ENCODE results near the gene LRRC15.

Gene LRRC15

GRCh38 chr3:194360568-194360967 lies 9.0 kb downstream of the LRRC15 start:
- no peak for DNase-seq

- DNase-seq = no peak
Measured at GRCh38 chr3:194357681-194358080, 11.9 kb downstream of the LRRC15 start.

- no peak for DNase-seq
Measured at GRCh38 chr3:194355379-194355778, 14.2 kb downstream of the LRRC15 start.

GRCh38 chr3:194354315-194354714 lies 15.2 kb downstream of the LRRC15 start:
- DNase-seq = no peak

- no peak for DNase-seq
Measured at GRCh38 chr3:194352667-194353246, 16.8 kb downstream of the LRRC15 start.

GRCh38 chr3:194351952-194352536 lies 17.5 kb downstream of the LRRC15 start:
- DNase-seq = no peak

GRCh38 chr3:194351080-194351672 lies 18.4 kb downstream of the LRRC15 start, which contains the start of gene CPN2:
CPN2 (minus strand) TSS chr3:194351328; CDS start chr3:194342702, 8,626 bp downstream.
- DNase-seq = no peak

- DNase-seq = no peak
Measured at GRCh38 chr3:194350726-194351071, 18.8 kb downstream of the LRRC15 start.

GRCh38 chr3:194348354-194348753 lies 21.2 kb downstream of the LRRC15 start:
- DNase-seq = no peak

GRCh38 chr3:194346621-194347020 lies 22.9 kb downstream of the LRRC15 start:
- DNase-seq = no peak

- no peak for DNase-seq
Measured at GRCh38 chr3:194346035-194346434, 23.5 kb downstream of the LRRC15 start.

- peak; percentile 10 for DNase-seq
Measured at GRCh38 chr3:194344012-194344411, 25.5 kb downstream of the LRRC15 start.

GRCh38 chr3:194343561-194343893 lies 26.0 kb downstream of the LRRC15 start:
- DNase-seq = no peak

- DNase-seq = no peak
Measured at GRCh38 chr3:194342861-194343560, 26.5 kb downstream of the LRRC15 start.

GRCh38 chr3:194340757-194341400 lies 28.7 kb downstream of the LRRC15 start:
- DNase-seq = no peak

- DNase-seq = no peak
Measured at GRCh38 chr3:194339840-194340239, 29.7 kb downstream of the LRRC15 start.

GRCh38 chr3:194339356-194339755 lies 30.2 kb downstream of the LRRC15 start:
- DNase-seq = no peak

GRCh38 chr3:194337965-194338753 lies 31.4 kb downstream of the LRRC15 start:
- DNase-seq = no peak

- DNase-seq = no peak
Measured at GRCh38 chr3:194336601-194337355, 32.8 kb downstream of the LRRC15 start.

GRCh38 chr3:194333981-194334320 lies 35.6 kb downstream of the LRRC15 start:
- no peak for DNase-seq

GRCh38 chr3:194333212-194333980 lies 36.1 kb downstream of the LRRC15 start:
- no peak for DNase-seq
